HG02970 (cell line): ENCODE results near the gene LMO2.

Source experiments
- ATAC-seq: cut with Tn5 transposase; IDR thresholded peaks from one replicate; pipeline ENCODE4 v1.9.1; 2021; ENCODE audit warnings: mild to moderate bottlenecking, moderate library complexity, moderate number of reproducible peaks; ENCODE audit not compliant: unreplicated experiment, low FRiP score

LMO2 gene

DNA sequence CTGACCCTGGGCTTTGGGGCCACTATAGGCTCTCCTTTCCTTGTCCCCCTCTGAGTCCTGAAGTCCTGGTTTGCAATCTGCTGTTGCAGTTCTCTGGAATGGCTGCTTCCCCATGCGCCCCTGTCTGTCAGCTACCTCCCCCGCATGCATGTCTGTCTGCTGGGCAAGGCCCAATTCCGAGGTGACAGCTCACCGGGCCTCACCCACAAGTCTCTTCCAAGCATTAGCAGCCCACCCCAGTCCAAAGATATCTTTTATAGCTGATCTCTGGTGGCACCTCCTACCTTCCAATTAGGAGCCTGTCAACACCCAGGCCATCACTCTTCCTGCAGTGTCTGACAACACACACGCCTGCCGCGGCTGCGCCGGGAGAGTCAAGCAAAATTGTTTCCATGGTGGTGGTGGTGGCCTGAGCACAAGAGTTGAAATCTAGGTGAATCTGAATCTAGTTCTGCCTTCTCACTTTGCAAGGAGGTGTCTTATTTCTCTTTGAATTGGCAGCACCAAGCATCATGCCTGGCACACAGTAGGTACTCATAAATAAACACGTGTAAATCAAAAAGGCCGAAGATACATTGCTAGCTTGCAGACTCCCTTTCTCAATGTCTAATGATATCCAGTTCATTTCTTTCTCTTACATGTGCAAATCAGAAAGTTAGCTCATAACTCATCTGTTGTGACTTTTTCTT is 1.2 kb upstream of the LMO2 start:
- no peak for ATAC-seq

DNA sequence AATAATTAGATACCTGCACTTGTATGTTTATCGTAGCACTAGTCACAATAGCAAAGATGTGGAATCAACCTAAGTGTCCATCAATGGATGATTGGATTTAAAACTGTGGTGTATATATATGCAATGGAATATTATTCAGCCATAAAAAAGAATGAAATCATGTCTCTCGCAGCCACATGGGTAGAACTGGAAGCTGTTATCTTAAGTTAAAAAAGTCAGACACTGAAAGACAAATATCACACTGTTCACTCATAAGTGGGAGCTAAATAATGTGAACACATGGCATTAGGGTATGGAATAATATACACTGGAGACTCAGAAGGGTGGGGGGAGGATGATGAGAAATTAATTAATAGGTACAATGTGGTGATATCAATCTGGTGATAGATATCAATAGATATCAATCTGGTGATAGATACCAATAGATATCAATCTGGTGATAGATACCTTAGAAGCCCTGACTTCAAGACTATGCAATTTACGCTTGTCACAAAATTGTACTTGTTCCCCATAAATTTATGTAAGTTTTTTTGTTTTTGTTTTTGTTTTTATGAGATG is 2.0 kb downstream of the LMO2 start:
- no peak for ATAC-seq

GRCh38 chr11:33889296-33889695 is 2.6 kb downstream of the LMO2 start:
- ATAC-seq: no peak

GRCh38 chr11:33887886-33888285 is 4.0 kb downstream of the LMO2 start:
- no peak for ATAC-seq

DNA sequence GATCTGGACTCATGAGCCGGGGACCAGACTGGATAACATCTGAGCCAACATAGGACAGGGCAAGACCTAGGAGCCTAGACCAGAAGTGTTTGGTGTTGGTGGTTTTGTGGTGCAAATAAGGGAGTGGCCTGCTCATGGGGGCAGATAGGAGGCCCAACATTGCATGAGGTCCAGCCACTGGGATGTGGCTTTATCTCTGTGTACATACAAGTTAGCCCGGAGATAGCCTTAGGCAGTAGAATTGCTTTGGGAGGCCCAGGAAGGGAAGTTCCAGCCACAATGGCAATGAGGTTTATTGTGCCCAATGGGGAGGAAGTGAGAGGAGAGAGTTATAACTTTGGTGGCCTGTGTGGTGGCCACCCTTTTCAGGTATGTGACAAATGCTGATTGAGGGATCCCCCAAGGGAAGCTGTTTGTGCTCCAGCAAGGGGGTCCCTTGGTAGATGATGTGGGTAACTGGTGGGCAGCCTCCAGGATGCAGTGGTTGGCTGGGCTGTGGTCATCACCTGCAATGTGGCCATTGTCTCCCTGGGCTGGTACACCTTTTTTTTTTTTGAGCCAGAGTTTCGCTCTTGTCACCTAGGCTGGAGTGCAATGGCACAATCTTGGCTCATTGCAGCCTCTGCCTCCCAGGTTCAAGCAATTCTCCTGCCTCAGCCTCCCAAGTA is 6.4 kb downstream of the LMO2 start:
- no peak for ATAC-seq

DNA sequence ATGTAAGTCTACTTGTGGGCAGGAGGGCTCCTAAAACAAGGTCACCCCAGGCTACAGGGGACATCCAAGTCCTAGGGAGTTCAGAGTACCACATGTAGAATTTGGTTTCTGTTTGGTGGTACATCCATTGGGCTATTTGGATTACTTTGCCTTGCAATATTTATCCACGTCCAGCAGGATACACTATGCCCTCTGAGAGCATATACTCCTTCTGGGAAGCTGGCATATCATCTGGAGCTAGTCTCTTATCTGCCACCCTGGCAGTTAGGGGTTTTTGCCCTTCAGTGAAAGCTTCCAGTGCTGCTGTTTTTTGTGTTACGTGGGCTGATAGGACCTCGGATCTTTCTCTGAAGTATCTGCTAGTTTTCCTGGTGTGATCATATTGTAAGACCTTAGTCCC is 7.3 kb downstream of the LMO2 start:
- no peak for ATAC-seq

DNA sequence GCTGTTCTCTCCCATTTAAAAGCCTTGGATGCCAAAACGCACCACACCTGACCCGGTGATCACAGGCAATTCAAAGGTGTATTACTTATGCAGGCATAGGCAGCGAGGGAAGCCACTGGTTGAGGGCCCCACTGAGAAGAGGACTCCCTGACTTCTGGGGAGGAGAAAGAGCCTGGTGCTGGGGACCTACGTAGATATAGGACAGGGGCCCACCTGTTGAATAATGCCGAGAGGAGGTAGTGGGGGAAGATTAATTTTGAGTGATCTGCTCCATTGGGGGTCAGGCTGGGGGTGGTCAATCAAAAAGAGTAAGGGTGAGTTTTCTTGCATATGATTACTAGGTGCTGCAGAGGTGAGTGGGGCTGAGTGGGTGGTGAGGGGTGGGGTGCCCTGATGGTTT is 7.8 kb downstream of the LMO2 start:
- no peak for ATAC-seq

- ATAC-seq: no peak
Observed at GRCh38 chr11:33881651-33882503, 10.0 kb downstream of the LMO2 start.

DNA sequence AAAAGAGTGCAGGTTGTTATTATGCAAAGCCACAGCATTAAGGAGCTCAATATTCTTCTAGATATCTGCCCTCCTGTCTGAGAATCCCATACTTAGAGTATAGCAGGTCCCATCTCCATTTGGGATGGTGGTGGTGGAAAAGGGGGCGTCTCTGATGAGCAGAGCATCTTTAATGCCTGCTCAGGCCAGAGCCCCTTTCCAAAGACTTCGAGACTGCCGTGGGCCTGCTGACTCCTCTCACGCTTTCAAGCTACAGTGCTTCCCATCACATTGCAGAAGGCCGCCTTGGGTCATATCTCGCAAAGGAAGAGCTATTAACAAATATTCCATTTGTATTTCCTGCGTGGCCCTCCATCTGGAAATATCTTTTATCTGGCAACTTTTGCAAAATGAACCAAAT is 10.9 kb downstream of the LMO2 start:
- no peak for ATAC-seq

- ATAC-seq: no peak
Observed at GRCh38 chr11:33879375-33879774, 12.5 kb downstream of the LMO2 start.

DNA sequence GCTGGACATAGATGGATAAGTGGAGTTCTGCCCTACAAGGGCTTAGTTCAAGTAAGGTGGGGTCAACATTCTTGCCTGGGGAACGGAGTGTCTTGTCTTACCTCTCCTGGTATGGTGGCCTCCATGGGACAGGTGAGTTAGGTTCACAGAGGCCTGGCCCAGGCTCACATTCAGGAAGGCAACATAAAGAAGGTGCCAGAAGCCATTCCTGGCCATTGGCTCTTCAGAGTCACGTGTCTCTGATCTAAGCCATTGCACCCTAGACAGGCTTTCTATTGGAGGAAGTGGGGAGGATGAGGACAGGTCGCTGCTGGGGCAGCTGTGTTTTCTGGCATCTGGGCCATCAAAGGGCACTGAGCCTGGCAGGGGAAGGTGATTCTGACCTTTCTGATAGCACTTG is 14.8 kb downstream of the LMO2 start:
- no peak for ATAC-seq

DNA sequence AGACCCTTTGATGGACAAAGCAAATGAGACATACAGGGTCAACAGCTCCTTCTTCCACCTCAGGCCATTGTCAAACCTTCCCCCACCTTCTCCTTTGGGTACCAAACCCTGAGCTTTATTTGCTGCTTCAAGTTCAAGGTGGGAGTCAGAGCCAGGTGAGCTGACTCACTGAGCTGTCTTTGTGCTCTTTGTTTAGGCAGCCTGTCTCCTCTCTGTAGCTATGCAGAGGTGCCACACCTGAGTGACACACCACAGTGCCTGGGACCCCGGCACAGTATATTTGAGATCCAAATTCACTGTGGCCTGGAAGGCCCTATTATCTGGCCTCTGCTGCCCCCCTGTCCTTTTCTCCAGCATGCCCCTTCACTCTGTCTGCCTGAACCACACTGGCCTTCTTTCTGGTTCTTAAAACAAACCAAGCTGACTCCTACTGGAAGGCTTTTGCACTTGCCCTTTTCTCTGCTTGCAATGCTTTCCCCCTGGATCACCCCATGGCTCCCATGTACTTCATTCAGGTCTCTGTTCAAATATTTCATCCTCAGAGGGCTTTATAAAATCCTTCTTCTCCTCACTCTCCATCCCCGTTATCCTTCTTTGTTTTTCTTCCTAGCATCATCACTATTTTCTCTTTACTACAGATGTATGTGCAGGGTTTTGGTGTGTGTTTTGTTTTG is 16.1 kb downstream of the LMO2 start:
- no peak for ATAC-seq

DNA sequence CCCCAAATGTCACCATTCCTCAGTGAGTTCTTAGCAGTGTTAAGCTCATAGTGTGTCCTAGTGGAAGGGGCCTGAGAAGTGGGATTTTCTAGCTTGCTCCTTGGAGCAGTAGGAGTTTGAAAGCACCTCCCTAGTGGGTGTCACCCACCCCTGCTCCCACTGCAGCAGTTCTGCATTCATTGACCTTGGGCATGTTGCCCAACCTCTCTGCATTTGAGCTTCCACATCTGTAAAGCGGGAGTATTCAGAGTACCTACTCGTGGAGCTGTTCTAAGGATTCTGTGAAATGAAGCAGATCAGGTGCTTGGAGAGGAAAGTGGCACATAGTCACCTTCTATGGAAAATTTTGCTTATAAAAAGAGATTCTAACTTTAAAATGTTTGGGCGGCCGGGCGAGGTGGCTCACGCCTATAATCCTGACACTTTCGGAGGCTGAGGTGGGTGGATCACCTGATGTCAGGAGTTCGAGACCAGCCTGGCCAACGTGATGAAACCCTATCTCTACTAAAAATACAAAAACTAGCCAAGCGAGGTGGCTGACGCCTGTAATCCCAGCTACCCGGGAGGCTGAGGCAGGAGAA is 16.9 kb downstream of the LMO2 start:
- ATAC-seq: no peak

DNA sequence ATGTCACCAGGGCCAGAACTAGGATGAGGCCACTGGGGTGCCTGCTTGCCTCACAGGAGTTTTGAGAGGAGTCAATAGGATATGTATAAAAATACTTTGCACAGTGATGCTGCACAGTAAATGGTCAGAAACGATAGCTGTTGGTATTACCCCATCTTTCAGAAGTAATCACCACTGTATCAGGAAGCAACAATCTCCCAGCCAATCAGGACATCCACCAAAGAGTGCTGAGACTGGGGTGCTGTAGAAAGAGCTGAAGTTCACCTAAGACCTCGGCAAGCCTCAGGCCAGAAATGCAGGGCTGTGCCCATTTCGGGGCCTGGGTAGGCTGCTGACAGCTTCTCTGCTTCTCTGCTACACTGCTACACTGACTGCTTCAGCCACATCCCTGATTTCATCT is 17.4 kb downstream of the LMO2 start:
- no peak for ATAC-seq

DNA sequence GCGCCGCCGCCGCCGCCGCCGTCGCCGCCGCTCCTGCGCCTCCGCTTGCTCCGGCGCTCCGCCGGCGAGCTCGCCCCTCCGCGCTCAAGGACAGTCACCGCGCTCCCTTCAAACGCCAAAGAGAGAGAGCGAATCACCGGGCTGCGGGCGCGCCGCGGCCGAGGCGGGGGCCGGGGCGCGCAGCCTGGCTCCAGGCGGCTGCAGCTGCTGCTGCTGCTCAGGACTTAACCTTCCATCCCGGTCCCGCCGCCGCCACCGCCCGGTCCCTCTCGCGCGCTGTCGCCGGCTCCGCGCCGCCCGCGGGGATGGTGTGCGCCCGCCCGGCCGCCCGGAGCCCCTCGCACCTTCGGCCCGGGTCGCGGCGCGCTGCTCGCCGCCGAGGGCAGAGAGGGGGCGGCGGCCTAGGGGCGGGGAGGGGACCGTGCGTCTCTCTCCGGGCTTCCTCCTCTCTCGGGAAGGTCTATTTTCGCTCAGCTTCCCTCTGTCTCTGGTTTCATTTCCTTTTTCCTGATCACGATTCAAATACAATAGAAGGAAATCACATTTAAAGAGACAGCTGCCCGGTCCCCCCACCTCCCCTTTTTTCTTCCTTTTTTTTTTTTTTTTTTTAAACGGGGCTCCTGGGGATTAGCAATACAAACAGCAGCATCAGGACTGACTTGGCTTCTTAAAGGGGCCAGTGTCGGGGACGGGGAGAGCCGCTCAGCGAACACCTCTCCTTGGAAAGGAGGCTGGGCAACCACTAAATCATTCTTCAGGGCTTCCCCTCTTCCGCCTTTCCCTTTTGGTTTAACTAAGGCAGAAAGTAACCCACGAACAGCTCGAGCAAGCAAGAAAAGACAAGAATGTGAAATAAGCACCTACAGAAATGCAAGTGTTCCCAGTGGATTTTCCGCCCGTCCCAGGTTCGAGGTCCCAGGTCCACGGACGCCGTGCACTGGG is 22.1 kb downstream of the LMO2 start:
- ATAC-seq: no peak

DNA sequence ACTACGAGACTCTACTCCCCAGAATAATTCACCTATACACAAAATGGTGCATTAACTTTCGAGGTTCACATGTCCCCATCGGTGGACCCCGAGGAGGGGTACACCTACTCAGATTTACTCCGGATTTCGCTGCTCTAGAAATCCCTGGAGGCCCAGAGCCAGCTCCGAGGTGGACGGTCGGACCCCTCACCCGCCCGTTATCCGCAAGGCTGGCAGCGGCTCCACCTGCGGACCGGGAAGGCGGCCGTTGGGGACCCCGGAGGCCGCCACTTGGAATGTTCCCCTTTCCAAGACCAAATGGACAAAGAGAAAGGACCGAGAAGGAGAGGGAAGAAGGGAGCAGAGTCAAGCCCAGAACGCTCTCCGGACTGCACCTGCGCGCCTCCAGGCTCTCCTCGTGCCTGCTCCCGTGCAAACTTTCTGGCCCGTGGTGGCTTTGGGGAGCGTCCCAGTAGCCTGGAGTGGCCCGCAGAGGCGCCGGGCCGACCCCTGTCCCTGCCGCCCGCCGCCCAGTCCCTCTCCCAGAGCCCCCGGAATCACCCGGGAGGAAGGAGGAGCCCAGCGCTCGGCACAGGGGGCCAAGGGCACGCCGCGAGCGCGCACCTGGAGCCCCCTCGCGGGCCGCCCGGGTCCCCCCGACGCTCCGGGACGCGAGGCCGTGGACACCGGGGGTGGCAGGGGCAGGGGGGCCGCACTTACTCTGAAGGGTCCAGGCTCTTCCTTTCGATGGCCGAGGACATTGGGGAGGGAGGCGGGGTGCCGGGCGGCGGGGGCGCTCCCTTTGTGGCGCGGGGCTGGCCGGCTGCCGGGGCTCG is 23.0 kb downstream of the LMO2 start:
- ATAC-seq: no peak

- ATAC-seq: no peak
Observed at GRCh38 chr11:33867996-33868646, 23.8 kb downstream of the LMO2 start.

- no peak for ATAC-seq
Observed at GRCh38 chr11:33867561-33867960, 24.3 kb downstream of the LMO2 start.
